ENCODE data around the gene AKAP13. TPM values are rescaled to one million over a fixed set of nuclear protein-coding genes. Genes with fewer than 3 reads are reported as not detected.

Gene AKAP13
- total RNA-seq, 6 donors from 2014 or later: 329 to 1,278 (median 748) TPM

DNA sequence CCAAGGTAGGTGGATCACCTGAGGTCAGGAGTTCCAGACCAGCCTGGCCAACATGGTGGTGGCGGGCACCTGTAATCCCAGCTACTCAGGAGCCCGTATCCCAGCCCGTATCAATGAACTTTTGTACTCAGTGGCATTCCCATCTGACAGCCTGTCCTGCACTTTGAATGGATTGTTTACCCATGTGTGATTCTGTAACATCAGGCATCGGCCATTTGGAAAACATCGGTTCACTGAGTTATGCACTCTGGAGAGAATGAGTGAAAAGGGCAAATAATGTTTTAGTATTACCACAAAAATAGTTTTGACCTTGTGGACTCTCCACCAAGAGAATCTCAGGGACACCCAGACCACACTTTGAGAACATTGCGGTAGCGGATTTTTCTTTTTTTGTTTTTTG is 400.7 kb downstream of the AKAP13 start:
- Histone ChIP-seq H3K9me3 (no peaks in the 10 kb centered on the region), H3K27ac (no peak overlapping the region), H3K4me3 (no peak overlapping the region), H3K27me3 (no peaks in the 10 kb centered on the region), H3K36me3 (no peaks in the 10 kb centered on the region), H3K4me1 (peaks cover 7 to 32% (median 22%) of the 10 kb centered on the region in 4 donors)
- 81 to 96% methylated on average over 7 of the region's 7 CpGs for WGBS, 2 donors
- ATAC-seq (ENCODE audit: low FRiP score in 2 of 2) (no peak), DNase-seq (no peak)
- TF ChIP-seq POLR2A (IDR thresholded peaks at IDR 0.05): no peak
- TF ChIP-seq POLR2AphosphoS5 (IDR thresholded peaks at IDR 0.05): no peak
- TF ChIP-seq EP300 (IDR thresholded peaks at IDR 0.05): no peak
- TF ChIP-seq, protein P1, sequence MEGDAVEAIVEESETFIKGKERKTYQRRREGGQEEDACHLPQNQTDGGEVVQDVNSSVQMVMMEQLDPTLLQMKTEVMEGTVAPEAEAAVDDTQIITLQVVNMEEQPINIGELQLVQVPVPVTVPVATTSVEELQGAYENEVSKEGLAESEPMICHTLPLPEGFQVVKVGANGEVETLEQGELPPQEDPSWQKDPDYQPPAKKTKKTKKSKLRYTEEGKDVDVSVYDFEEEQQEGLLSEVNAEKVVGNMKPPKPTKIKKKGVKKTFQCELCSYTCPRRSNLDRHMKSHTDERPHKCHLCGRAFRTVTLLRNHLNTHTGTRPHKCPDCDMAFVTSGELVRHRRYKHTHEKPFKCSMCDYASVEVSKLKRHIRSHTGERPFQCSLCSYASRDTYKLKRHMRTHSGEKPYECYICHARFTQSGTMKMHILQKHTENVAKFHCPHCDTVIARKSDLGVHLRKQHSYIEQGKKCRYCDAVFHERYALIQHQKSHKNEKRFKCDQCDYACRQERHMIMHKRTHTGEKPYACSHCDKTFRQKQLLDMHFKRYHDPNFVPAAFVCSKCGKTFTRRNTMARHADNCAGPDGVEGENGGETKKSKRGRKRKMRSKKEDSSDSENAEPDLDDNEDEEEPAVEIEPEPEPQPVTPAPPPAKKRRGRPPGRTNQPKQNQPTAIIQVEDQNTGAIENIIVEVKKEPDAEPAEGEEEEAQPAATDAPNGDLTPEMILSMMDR (IDR thresholded peaks at IDR 0.05): no peak

DNA sequence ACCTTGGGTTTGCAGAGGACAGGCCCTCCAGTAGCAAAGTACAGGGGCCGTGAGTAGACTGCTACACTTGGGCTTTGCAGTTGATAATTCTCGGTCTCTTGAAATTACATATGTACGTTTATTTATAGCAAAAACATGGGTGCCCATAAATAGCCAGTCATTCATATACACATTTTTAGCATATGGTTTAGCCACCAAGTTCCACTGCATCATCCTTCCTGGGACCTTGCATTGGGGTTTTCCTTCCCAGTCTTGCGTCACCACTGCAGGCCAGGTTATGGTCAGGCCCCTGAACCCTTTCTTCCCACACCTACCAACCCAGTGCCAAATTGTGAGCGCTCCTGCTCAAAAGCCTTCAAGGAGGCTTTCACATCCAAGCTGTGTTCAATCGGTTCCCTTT is 401.7 kb downstream of the AKAP13 start:
- H3K36me3 ChIP-seq: no peaks in the 10 kb centered on the region
- no peak overlapping the region for H3K27ac ChIP-seq
- 77 to 86% methylated on average over 6 of the region's 6 CpGs for WGBS, 2 donors
- H3K4me3 ChIP-seq: no peak overlapping the region
- H3K4me1 ChIP-seq: peaks cover 15 to 32% (median 26%) of the 10 kb centered on the region in 4 donors
- ATAC-seq (ENCODE audit: low FRiP score in 2 of 2) (no peak), DNase-seq (no peak)
- TF ChIP-seq EP300 (IDR thresholded peaks at IDR 0.05): no peak
- no peak for TF ChIP-seq POLR2AphosphoS5 (IDR thresholded peaks at IDR 0.05)
- no peak for TF ChIP-seq POLR2A (IDR thresholded peaks at IDR 0.05)
- TF ChIP-seq, protein P1 (IDR thresholded peaks at IDR 0.05): no peak
- H3K27me3 ChIP-seq: no peaks in the 10 kb centered on the region
- H3K9me3 ChIP-seq: no peaks in the 10 kb centered on the region

DNA sequence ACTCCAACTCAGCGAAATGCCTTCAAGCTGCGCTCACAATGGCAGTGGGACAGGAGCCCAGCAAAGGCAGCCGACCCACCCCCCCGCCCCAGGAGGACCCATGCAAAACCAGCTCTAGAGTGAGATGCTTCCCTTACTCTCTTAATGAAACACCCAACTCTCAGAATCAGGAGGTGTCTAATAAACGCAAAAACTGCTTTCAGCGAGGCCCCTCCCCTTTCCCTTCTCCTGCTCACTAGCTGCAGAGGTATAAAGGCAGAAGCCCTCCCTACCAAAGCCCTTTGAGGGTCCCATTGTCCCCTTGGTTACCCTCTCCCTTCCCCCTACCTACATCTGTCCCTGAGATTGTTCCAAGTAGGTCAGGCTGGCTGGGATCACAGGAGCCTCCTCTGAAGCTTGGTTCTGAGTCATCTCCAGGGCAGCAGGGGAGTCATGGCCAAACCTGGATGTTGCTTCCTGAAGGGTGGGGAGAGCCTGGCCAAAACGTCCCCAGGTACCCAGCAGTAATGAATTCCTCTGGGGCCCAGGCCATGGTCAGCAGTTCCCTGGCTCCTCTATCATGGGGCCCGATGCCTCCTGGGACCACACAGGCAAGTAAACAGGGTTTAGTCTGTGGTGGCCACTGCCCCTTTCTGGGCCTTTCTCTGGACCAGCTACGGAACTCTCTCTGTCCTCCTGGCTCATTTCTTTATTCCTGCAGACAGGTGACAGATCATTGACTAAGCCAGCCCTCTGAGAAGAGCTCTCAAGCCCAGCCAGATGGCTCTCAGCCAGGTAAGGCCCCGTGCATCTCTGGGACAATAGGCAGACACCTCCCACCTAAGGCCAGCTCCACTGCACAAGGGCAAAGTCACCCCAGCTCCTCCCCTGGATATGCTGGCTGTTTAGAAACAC is 405.7 kb downstream of the AKAP13 start:
- TF ChIP-seq POLR2A (IDR thresholded peaks at IDR 0.05): no peak
- TF ChIP-seq EP300 (IDR thresholded peaks at IDR 0.05): no peak
- TF ChIP-seq, protein P1 (IDR thresholded peaks at IDR 0.05): no peak
- Histone ChIP-seq H3K4me1 (peaks cover 13 to 21% (median 17%) of the 10 kb centered on the region in 4 donors), H3K4me3 (no peak overlapping the region), H3K36me3 (no peaks in the 10 kb centered on the region), H3K9me3 (no peaks in the 10 kb centered on the region), H3K27ac (no peak overlapping the region), H3K27me3 (no peaks in the 10 kb centered on the region)
- DNase-seq (no peak), ATAC-seq (ENCODE audit: low FRiP score in 2 of 2) (peak in 1 of 2 donors; percentile 12)
- 59 to 65% methylated on average over 5 to 10 of the region's 10 CpGs for WGBS, 2 donors

DNA sequence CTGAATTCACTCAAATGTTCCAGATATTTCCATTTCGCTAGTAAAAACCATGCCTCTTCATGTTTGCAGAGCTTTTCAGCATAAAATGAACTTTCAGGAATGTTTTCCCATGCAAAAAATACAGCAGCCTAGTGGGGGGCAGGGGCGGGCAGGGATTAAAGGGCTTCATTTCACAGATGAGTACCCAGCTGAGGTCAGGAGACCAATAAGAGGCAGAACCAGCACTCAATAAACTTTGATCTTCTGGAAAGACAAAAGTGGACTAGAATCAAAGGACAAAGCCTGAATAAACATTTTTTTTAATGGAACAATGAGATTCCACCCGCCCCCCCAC is 406.3 kb downstream of the AKAP13 start:
- ATAC-seq (ENCODE audit: low FRiP score in 2 of 2) (no peak), DNase-seq (no peak)
- no peaks in the 10 kb centered on the region for H3K27me3 ChIP-seq
- H3K4me3 ChIP-seq: no peak overlapping the region
- no peak overlapping the region for H3K27ac ChIP-seq
- H3K36me3 ChIP-seq: no peaks in the 10 kb centered on the region
- WGBS, 2 donors: 82 to 89% methylated on average over 3 of the region's 3 CpGs
- peaks cover 13 to 21% (median 17%) of the 10 kb centered on the region in 4 donors for H3K4me1 ChIP-seq
- TF ChIP-seq POLR2AphosphoS5 (IDR thresholded peaks at IDR 0.05) (no peak), EP300 (IDR thresholded peaks at IDR 0.05) (no peak), POLR2A (IDR thresholded peaks at IDR 0.05) (no peak)
- TF ChIP-seq, protein P1 (IDR thresholded peaks at IDR 0.05): no peak
- H3K9me3 ChIP-seq: no peaks in the 10 kb centered on the region
